Cardiac septum (tissue), 1 donor: ENCODE results near the gene SFT2D3. TPM values are rescaled to one million over a fixed set of nuclear protein-coding genes. Genes with fewer than 3 reads are reported as not detected.

Source experiments
- DNase-seq: peaks from one replicate; pipeline ENCODE4 v3.0.0-alpha.2; 2020; ENCODE audit warnings: low spot score
- intact Hi-C: fragments of 100-400 bp; cut with DNase I; formaldehyde crosslinking; loops from one replicate; pipeline ENCODE4 v1.14.0; 2022
- total RNA-seq: library from RNA; stranded (reverse); fragmentation: NEBNext Ultra II Directional; extraction: Animal tissue kit (Norgen Biotek cat#: 25700); gene quantifications from one replicate; pipeline ENCODE4 v1.2.1, GENCODE V29; 2021
- donor health status: DM: no; HTN: no; CAD: no.

The SFT2D3 gene
- total RNA-seq, 1 donor from 2014 or later = 3.1 TPM

DNA sequence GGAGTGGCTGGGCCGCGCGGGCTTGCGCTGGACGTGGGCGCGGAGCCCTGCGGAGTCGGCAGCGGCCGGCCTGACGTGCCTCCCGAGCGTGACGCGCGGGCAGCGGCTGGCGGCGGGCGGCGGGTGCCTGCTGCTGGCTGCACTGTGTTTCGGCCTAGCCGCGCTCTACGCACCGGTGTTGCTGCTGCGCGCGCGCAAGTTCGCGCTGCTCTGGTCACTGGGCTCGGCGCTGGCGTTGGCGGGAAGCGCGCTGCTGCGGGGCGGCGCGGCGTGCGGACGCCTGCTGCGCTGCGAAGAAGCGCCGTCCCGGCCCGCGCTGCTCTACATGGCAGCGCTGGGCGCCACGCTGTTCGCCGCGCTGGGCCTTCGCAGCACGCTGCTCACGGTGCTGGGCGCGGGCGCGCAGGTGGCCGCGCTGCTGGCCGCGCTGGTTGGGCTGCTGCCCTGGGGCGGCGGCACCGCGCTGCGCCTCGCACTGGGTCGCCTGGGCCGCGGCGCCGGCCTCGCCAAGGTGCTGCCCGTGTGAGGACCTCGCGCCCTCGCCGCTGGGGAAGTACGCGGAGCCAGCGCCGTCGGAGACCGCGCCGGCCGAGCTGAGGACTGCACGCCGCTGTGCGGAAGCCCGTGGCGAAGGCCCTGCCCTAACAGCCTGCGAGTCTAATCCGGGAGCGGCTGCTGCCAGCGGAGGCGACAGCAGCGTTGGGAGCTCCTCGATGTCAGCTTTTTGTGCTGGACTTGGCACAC is 526 bp downstream of the SFT2D3 start:
- DNase-seq = peak; percentile 86
- intact Hi-C loops = loop anchor here (1.0 to 5.0 kb wide), 2 partner anchors 108 to 155 kb away; partner anchors contain the start of gene POLR2D

DNA sequence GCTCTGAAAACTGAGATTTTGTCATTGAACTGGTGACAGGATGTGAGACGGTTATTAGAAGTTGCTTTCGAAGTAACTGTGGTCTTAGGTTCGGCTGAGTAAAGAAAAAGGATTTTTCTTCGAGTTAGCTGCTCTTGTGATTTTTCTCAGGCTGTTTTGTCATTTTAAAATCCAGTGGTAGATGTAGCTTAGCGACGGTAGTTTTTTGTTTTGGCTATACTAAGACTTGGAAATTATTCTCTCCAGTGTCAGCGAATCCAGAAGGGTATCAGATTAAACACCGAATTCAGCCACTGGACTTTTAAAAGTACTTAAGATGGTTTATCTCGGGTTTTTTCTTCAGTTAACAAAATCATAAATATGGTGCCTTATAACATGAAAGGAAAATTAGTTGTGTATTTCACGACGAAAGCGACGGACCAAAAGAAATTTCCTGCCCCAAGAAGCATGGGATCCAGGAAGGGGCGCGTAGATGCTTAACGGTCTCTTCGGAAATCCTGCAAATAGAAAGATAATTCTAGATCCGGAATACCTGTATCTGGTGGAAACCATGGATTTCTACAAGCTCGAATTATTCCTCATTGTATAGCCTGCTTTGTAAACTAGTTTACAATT is 1.2 kb downstream of the SFT2D3 start:
- intact Hi-C loops = loop anchor here (1.0 to 5.0 kb wide), 2 partner anchors 108 to 155 kb away; partner anchors contain the start of gene POLR2D

DNA sequence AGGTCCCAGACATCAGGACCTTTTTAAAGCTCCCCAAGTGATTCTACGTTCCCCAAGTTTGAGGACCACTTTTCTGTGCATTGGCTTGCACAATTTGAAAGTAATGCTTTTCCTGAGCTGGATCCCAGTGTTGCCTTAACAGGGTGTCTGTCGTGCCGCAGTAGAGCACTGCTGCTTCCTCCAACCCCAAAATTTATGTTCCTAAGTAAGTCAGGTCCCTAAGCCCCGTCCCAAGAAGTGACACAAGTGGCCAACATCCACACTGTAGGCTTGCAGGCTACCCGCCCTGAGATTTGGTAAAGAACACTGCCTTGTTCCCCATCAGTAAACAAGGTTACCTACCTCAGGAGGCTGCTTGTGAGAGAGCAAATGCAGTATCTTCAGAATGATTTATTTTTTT is 2.0 kb downstream of the SFT2D3 start:
- intact Hi-C loops = loop anchor here (5.0 kb wide), 1 partner anchor 154 kb away; the partner anchor contains the start of gene POLR2D
- no peak for DNase-seq

More for the DNA sequence above, 1.2 kb downstream of the SFT2D3 start:
- DNase-seq = no peak

DNA sequence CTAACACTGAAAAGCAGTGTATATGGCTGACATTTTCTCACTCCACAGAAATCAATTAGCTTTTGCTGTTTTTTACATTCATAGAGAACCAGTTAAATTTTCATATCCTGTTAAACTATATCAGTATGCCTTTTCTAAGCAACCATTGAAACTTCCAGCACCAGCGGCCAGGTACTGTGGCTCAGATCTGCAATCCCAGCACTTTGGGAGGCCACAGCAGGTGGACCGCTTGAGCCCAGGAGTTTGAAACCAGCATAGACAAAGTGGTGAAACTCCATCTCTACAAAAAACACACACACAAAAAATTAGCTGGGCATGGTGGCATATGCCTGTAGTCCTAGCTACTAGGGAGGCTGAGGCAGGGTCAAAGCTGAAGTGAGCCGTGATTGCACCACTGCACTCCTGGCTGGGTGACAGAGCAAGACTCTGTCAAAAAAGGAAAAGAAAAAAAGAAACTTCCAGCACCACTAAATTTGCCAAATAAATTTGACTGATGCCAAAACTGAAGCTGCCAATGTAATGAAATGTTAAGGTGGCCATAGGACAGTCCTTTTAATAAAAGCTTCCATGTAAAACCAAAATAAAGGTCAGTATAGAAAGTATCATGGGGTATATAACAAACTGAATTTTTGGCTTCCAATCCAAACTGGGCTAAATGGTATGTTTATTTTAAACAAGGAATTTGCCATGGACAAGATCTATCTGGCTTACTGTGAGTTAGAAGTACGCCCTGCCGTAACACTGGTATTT is 3.5 kb downstream of the SFT2D3 start:
- intact Hi-C loops = loop anchor here (5.0 kb wide), 1 partner anchor 152 kb away; the partner anchor contains the start of gene POLR2D
- no peak for DNase-seq

DNA sequence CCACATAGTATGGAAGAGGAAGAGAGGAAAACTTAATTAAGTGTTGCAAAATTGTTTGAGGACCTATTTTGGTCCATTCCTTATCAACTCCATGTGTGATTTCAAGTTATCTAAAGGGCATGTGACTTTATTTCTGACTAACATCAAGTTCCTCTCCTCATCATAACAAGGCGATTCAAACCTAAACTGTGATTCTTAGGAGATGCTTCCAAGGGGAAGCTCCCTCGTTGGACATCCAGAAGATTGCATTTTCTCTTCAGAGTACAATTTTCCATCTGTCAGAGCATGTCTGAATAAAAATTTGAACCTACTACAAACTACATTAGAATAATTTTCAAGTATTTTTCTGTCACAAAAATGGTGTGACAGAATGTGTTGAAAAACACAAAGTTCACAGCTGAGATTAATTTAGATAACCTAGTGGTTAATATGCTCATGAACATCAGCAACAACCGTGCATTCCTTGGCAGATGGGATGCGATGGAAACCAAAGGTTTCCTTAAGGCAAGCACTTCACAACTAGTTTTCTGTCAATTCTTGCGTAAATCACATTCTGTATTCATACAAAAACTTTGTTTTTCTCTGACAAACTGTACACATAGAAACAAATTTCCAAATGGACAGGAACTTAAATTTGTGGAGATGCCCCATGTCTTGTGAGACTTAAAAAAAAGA is 4.2 kb downstream of the SFT2D3 start:
- DNase-seq = no peak
- intact Hi-C loops = no loop called here

DNA sequence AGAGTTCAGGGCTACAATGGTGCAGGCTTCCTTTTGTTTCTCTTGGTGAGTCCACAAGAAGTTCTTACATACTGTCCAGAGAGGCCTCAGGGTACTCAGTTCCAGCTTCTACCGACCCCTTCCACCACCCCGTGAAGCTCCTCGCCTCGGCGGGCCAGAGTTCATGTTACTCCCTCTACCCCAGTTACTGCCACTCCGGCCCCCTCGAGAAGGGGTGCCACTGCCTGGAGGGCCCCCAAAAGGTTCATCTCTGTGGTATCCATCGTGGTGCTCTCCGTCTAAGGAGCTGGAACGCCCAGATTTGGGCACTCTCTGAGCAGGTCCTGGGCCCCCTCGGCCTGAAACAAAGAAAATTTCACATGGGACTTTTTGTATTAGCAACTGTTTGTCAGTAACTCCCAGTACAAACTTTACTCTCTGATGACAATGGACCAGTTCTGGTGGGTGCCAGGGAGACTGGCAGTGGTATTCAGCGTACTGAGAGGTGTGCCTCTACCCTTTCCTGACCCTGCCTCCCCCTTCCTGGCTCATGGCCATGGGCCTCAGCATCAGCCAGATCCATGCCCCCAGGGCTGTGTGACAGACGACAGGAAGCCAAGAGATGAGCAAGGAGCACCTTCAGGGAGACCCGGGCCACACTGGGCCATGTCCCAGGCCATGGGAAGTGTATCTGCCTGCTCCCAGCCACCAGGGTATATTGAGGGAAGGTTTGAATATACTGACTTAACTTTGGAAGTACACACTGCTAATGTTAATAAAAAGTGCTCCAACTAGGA is 5.1 kb downstream of the SFT2D3 start:
- intact Hi-C loops = no loop called here
- DNase-seq = no peak

DNA sequence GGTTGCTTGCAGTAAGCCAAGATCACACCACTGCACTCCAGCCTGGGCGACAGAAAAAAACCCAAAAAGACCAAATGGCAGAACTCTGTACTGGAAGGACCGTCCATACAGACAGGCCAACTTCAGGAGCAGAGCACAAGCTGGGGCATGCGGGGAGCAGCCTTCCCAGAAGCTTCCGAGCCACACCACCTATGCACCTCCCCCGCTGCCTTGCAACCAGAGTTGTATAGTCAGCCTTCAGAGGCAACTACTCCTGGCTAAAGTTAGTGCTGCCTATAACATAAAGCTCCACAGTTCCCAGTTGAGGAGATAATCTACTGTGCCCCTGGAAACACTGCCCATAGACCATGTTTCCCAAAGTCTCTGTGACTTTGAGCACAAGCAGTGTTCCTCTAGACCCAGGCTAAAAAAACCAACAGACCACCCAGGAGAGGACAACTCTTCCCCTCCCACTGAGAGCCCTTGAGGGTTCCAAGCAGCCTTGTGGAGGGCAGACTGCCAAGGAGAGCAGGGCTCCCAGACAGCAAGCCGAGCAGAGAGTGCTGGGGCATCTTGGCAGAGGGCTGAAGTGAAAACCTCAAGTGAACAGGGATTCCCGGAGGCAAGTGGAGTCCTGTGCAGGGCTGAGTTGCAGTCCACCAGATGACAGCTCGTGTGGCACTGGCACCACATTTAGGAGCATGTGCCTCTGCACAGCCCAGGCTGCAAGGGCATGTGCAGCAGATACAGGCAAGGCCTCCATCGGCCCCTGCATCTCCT is 6.8 kb downstream of the SFT2D3 start:
- no peak for DNase-seq
- intact Hi-C loops = no loop called here

DNA sequence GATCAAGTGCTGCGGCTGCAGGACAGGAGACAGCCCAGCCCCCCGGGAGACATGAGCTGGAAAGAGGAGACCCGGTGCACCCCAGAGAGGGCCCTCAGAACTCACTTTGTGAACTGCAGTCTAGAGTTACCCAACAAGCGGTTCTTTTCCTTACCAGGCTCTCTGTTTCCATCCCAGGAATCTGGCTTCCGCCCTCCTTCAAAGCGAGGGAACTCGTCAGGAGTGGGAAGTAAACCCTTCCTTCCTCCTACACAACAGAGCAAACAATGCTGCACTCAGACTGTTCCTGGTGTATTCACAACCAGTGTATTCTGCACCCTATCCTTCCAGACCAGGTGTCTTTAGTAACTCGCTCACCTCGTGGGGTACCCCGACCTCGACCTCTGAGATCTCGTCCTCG is 8.0 kb downstream of the SFT2D3 start:
- intact Hi-C loops = no loop called here
- DNase-seq = no peak

DNA sequence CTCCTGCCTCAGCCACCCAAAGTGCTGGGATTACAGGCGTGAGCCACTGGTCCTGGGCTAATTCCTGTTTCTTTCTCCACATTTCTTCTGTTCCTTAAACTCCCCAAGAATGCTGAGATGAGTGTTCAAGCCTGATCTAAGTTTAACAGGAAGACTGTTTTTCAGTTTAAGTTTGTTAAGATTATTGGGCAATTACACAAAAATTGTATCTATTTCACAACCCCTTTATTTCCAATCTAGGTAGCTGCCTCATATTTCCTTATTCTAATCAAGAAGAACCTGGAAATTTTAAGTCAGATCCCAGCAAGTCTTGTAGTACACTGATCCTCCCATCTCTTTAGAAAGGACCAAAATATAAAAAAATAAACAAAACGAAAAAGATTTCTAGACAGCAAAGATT is 11.7 kb downstream of the SFT2D3 start:
- intact Hi-C loops = no loop called here
- no peak for DNase-seq

DNA sequence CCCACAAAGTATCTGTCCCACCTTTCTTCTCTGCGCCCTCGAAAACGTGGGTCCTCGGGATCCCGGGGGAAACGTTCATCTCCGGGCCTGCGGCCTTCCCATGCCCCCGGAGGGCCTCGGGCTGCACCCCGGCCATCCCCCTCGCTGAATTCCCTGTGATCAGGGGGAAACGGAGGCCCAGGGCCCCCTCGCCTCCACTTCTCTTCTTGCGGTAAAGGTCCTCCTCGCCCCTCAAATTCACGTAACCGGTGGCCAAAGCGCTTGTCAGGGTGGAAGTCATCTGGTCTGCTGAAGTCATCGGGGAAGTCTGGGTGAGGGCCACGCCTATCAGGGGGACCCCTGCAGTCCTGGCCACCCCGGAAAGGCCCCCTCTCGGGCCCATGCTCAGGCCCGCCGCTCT is 12.3 kb downstream of the SFT2D3 start:
- intact Hi-C loops = no loop called here
- DNase-seq = no peak

DNA sequence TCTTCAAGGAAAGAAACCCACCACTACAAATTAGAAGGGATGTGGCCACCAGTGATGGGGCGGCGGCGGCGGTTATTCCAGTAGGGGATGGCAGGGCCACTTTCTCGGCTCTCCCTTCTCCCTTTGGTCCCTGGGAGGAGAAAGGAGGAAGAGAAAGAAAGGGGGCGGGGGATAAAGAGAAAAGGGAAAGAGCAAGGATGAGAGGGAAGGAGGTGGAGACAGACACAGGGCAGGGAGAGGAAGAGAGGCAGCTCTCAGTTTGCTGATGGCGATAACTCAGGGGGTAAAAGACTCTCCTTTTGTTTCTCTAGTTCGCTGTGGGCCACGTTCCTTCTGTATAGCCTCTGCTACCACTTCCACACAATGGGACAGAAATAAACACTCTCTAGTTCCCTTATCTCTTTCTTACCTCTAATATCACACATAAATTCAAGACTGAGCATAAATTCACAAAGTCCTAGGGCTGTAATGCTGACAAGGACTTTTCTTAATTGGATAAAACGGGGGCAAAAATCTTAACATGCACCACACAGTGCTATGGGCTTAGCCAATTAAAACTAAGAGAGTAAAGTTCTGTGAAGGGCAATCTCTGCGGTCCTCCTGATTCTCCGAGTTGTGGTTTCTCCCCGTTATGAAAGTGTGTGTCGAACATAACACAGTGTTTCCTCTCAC is 14.6 kb downstream of the SFT2D3 start:
- intact Hi-C loops = no loop called here

DNA sequence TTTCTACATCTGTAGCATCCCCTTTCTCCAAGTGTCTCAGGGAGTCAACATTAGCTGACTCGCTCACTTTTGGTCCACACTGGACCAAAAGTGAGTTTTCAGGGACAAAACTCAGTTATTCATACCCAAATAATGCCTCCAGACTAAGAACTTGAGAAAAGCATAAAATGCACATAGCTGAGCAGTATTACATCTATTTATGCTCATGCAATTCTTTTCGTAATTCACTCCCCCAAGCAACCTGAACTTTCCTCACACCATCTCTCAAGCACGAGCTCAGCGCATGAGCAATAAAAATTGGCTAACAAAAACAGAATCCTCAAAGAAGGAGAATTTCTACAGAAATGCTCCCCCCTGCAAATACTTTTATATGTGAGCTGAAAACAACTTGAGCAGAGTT is 17.0 kb downstream of the SFT2D3 start:
- intact Hi-C loops = no loop called here
- no peak for DNase-seq

More for the DNA sequence above, 14.6 kb downstream of the SFT2D3 start:
- no peak for DNase-seq

DNA sequence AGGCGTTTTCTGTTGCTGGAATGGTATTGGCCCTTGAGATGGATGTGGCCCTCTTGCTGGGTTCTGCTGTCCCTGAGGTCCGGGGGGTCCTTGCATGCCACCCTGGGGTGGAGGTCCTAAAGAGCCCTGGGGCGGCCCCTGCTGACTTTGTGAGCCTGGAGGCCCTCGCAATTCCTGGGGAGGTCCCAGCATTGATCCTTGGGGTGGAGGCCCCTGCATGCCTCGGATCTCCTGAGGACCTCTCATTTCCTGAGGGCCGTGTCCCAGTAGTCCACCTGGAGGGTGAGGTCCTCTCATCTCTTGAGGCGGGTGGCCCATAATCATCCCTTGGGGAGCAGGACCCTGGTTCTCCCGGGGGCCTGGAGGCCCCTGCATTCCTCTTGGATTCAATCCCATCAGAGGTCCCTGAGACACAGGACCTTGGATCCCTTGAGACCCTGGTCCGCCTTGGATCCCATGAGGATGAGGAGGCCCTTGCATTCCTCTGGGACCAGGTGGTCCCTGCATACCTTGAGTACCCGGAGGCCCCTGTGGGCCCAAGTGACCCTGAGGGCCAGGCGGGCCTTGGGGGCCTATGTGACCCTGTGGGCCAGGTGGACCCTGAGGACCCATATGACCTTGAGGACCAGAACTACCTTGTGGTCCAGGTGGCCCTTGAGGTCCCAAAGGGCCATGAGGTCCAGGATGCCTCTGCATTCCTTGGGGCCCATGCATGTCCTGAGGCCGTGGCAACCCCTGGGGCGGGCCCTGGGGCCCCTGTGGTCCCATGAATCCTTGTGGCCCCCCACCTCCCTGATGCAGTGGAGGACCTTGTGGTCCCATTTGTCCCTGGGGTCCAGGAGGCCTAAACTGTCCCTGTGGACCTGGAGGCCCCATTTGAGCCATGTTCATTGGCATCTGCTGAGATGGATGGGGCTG is 18.3 kb downstream of the SFT2D3 start:
- no peak for DNase-seq

DNA sequence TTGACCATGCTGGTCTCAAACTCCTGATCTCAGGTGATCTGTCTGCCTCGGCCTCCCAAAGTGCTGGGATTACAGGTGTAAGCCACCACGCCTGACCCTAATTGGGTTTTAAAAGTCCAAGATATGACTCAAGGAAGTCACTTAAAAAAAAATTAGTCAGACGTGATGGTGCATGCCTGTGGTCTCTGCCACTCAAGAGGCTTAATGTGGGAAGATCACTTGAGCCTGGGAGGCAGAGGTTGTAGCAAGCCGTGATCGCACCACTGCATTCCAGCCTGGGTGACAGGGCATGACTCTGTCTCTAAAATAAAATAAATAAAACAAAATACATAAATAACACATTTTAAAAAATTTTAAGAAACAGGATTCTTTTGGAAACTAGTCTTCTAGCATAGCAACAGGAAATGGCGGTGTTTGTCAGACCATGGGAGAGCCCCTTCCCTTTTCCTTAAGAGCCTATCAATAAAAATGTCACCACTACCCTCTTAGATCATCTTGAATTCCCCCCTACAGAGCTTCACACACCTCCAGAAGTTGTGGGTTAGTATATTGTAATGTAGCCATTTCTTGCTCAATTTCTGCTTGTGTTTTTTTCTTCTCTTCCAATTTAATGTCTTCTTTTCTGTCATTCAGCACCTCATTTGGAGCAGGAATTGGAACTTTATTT is 20.1 kb downstream of the SFT2D3 start:
- intact Hi-C loops = no loop called here
- no peak for DNase-seq

More for the DNA sequence above, 18.3 kb downstream of the SFT2D3 start:
- intact Hi-C loops = no loop called here

DNA sequence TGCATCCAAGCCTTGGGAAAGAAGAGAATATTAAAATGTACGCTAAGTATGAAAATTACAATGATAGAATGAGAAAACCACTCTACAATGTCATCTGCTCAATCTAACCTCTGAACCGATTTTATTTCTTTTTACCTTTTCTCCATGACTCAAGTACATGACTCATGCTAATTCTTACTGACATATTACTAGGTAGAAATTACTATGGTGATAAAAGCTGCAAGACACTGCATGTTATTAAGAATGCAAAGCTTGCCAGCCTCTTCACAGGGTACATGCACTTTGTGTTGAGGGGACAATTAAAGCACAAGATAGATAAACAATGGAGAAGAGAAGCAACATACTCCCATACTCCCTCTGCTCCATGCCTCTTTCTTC is 20.7 kb downstream of the SFT2D3 start:
- DNase-seq = no peak
- intact Hi-C loops = no loop called here

DNA sequence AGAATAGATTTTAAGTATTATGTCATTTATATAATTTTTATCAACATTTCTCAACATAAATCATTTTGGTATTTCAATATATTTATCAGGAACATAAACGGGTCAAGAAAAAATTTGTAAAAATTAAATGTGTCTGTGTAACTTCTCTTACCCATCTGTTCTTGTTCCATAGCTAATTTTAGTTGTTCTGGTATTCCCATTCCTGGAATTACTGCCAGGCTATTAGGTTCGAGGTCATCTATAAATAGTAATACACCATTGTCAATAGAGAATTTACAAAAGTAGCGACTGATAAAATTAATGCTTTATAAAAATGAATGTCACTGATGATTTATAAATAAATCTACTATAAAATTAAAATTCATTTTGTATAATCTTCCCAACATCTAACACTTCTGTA is 21.5 kb downstream of the SFT2D3 start:
- intact Hi-C loops = no loop called here

More for the DNA sequence above, 21.5 kb downstream of the SFT2D3 start:
- DNase-seq = no peak
